Activated B cell treated with CpG ODN at 0.5 μM for 24 hours (primary cell): ENCODE measurements around the gene ARHGEF10L. TPM values are rescaled to one million over a fixed set of nuclear protein-coding genes. Genes with fewer than 3 reads are reported as not detected.

Source experiments
- ATAC-seq: fragments of 200-7000 bp; cut with Tn5 transposase; one replicate; pipeline ENCODE4 v1.10.0; 2021; ENCODE audit warnings: low read depth, mild to moderate bottlenecking, moderate library complexity
- CTCF ChIA-PET: fragments of 350-600 bp; sonication (Branson Sonifier 250); formaldehyde crosslinking; loops from one replicate; lab custom pipeline; 2021; ENCODE audit warnings: antibody characterized with exemption; lab: Charles Lee
- POLR2A ChIA-PET: fragments of 350-600 bp; sonication (Branson Sonifier 250); formaldehyde crosslinking; loops from one replicate; lab custom pipeline; 2021; ENCODE audit warnings: antibody characterized with exemption; lab: Charles Lee
- DNase-seq: peaks from one replicate; pipeline ENCODE4 v3.0.0; 2022
- H3K27ac Mint-ChIP-seq: one replicate; pipeline ENCODE4 v1.8.0; 2020; ENCODE audit warnings: mixed read lengths
- H3K27me3 Mint-ChIP-seq: one replicate; pipeline ENCODE4 v1.8.0; 2021; ENCODE audit warnings: mixed read lengths
- H3K36me3 Mint-ChIP-seq: one replicate; pipeline ENCODE4 v1.8.0; 2021; ENCODE audit warnings: low read depth, mixed read lengths
- H3K4me1 Mint-ChIP-seq: one replicate; pipeline ENCODE4 v1.8.0; 2021; ENCODE audit warnings: mixed read lengths
- H3K4me3 Mint-ChIP-seq: one replicate; pipeline ENCODE4 v1.8.0; 2020; ENCODE audit warnings: mild to moderate bottlenecking, mixed read lengths
- H3K9me3 Mint-ChIP-seq: one replicate; pipeline ENCODE4 v1.8.0; 2020; ENCODE audit warnings: mixed read lengths
- CTCF ChIP-seq: fragments of 200-600 bp; IDR thresholded peaks from one replicate; pipeline ENCODE4 v1.8.0; 2022; ENCODE audit warnings: antibody characterized with exemption, mild to moderate bottlenecking
- intact Hi-C: fragments of 100-400 bp; cut with micrococcal nuclease; formaldehyde crosslinking; loops from one replicate; pipeline ENCODE4 v1.15.1; 2024
- total RNA-seq: library from RNA; stranded (reverse); gene quantifications from 2 replicates; pipeline ENCODE4 v1.2.3, GENCODE V29; 2022

ARHGEF10L gene
- total RNA-seq, 1 donor from 2014 or later, result 0.62 TPM

GRCh38 chr1:17696417-17697301 lies 157.2 kb downstream of the ARHGEF10L start:
- intact Hi-C loops, result no loop called here
- no peak for TF ChIP-seq CTCF
- no peaks in the 10 kb centered on the region for H3K36me3 Mint-ChIP-seq
- H3K4me3 Mint-ChIP-seq, result no peak overlapping the region
- DNase-seq, result no peak
- H3K4me1 Mint-ChIP-seq, result no peaks in the 10 kb centered on the region
- H3K27me3 Mint-ChIP-seq, result peaks cover 12% of the 10 kb centered on the region
- ChIA-PET POLR2A (no interaction called here), CTCF (no interaction called here)
- ATAC-seq, result no peak
- no peak overlapping the region for H3K27ac Mint-ChIP-seq
- no peaks in the 10 kb centered on the region for H3K9me3 Mint-ChIP-seq

- H3K27me3 Mint-ChIP-seq, result peaks cover 9% of the 10 kb centered on the region
- no peak for TF ChIP-seq CTCF
- H3K9me3 Mint-ChIP-seq, result no peaks in the 10 kb centered on the region
- no peak for ATAC-seq
- intact Hi-C loops, result no loop called here
- POLR2A ChIA-PET, result no interaction called here
- H3K27ac Mint-ChIP-seq, result no peak overlapping the region
- no peak overlapping the region for H3K4me3 Mint-ChIP-seq
- H3K4me1 Mint-ChIP-seq, result no peaks in the 10 kb centered on the region
- H3K36me3 Mint-ChIP-seq, result no peaks in the 10 kb centered on the region
- CTCF ChIA-PET, result no interaction called here
- no peak for DNase-seq
These were observed 158.0 kb downstream of the ARHGEF10L start for GRCh38 chr1:17697458-17697857.

GRCh38 chr1:17699581-17699980 lies 160.1 kb downstream of the ARHGEF10L start:
- Mint-ChIP-seq H3K27me3 (peaks cover 7% of the 10 kb centered on the region), H3K9me3 (no peaks in the 10 kb centered on the region), H3K36me3 (no peaks in the 10 kb centered on the region), H3K4me1 (no peaks in the 10 kb centered on the region), H3K27ac (no peak overlapping the region), H3K4me3 (no peak overlapping the region)
- no peak for TF ChIP-seq CTCF
- ATAC-seq, result no peak
- no peak for DNase-seq
- intact Hi-C loops, result no loop called here
- ChIA-PET POLR2A (no interaction called here), CTCF (no interaction called here)

DNA sequence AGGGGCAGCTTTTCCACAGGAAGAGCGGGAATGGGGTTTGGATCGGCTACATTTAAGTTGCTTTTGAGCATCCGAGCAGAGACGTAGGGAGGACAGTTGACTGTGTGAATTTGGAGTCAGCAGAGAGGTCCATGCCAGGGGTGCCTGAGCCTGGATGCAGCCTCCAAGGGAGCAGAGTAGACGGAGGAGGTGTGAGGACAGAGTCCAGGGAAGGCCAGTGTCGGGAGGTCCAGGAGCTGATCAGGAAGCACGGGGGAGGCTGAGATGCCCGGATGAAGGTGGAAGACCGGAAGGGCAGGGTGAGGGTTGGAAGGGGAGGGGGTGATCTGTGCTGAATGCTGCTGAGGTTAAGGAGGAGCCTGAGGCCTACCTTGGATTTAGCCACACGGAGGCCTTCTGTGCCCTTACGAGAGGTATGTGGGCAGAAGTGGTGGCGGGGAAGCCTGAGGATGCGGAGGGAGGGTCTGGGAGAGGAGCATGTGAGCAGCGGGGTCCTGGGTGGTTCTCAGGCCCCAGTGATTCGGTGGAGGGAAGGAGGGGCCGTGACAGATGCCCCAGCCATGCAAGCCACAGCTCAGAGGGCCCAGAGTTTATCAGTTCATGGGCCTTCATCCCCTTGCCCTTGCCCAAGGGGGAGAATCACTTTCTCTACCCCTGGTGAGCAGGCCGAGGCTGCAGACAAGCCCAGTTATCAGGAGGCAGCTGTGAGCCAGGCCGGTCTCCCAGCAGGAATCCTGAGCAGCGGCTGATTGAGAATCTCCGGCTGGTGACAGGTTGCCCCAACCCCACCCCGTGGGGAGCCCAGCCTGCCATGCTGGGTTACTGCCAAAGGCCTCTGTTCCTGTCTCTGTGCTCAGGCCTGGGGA lies 161.7 kb downstream of the ARHGEF10L start:
- Mint-ChIP-seq H3K36me3 (no peaks in the 10 kb centered on the region), H3K27ac (no peak overlapping the region), H3K4me3 (no peak overlapping the region), H3K9me3 (no peaks in the 10 kb centered on the region), H3K4me1 (no peaks in the 10 kb centered on the region), H3K27me3 (peaks cover 7% of the 10 kb centered on the region)
- ChIA-PET POLR2A (no interaction called here), CTCF (no interaction called here)
- intact Hi-C loops, result no loop called here
- DNase-seq (no peak), ATAC-seq (no peak)
- no peak for TF ChIP-seq CTCF

DNA sequence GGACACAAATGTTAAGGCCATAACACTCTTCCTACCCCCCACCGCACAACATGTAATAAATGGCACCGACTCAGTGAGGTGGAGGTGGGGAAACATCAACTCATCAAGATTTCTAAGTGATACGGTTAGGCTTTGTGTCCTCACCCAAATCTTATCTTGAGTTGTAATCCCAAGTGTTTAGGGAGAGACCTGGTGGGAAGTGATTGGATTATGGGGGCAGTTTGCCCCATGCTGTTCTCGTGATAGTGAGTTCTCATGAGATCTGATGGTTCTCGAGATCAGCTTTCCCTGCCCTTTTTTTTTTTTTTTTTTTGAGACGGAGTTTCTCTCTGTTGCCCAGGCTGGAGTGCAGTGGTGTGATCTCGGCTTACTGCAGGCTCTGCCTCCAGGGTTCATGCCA lies 164.7 kb downstream of the ARHGEF10L start:
- intact Hi-C loops, result no loop called here
- H3K4me3 Mint-ChIP-seq, result no peak overlapping the region
- ATAC-seq (no peak), DNase-seq (no peak)
- no peak overlapping the region for H3K27ac Mint-ChIP-seq
- H3K9me3 Mint-ChIP-seq, result no peaks in the 10 kb centered on the region
- peaks cover 3% of the 10 kb centered on the region for H3K27me3 Mint-ChIP-seq
- H3K4me1 Mint-ChIP-seq, result no peaks in the 10 kb centered on the region
- TF ChIP-seq CTCF, result no peak
- CTCF ChIA-PET, result no interaction called here
- no peaks in the 10 kb centered on the region for H3K36me3 Mint-ChIP-seq
- POLR2A ChIA-PET, result no interaction called here
